Measurements from ENCODE around the gene POLR3B. TPM values are rescaled to one million over a fixed set of nuclear protein-coding genes. Genes with fewer than 3 reads are reported as not detected.

Gene POLR3B
- total RNA-seq, 1 donor from 2014 or later: 7.3 TPM

- Mint-ChIP-seq H3K36me3 (ENCODE audit: low read depth) (peaks cover 26% of the 10 kb centered on the region), H3K27ac (no peak overlapping the region), H3K9me3 (peaks cover 4% of the 10 kb centered on the region), H3K27me3 (peaks cover 4% of the 10 kb centered on the region), H3K4me1 (no peaks in the 10 kb centered on the region), H3K4me3 (no peak overlapping the region)
- DNase-seq: no peak
- ATAC-seq (ENCODE audit: low read depth): no peak
- ChIA-PET CTCF (interaction anchor here (1.2 to 4.1 kb wide), 5 partner anchors 454 to 1222 kb away, joined by 3 to 22 read pairs (median 6); no protein-coding TSS in a partner anchor), POLR2A (no interaction called here)
- intact Hi-C loops (cut with micrococcal nuclease): loop anchor here (1.0 kb wide), 4 partner anchors 160 to 1220 kb away; no protein-coding TSS in a partner anchor
- no peak for TF ChIP-seq CTCF (IDR thresholded peaks at IDR 0.05)
Observed at GRCh38 chr12:106386813-106387535, 29.4 kb downstream of the POLR3B start.

- TF ChIP-seq CTCF (IDR thresholded peaks at IDR 0.05): no peak
- ATAC-seq (ENCODE audit: low read depth) (no peak), DNase-seq (no peak)
- Mint-ChIP-seq H3K4me3 (no peak overlapping the region), H3K4me1 (no peaks in the 10 kb centered on the region), H3K27ac (no peak overlapping the region), H3K36me3 (ENCODE audit: low read depth) (peaks cover 22% of the 10 kb centered on the region), H3K9me3 (no peaks in the 10 kb centered on the region), H3K27me3 (peaks cover 4% of the 10 kb centered on the region)
- intact Hi-C loops (cut with micrococcal nuclease): no loop called here
- ChIA-PET POLR2A (no interaction called here), CTCF (interaction anchor here (2.0 to 4.1 kb wide), 3 partner anchors 453 to 534 kb away, joined by 5 to 22 read pairs (median 17); no protein-coding TSS in a partner anchor)
Observed at GRCh38 chr12:106387848-106388377, 30.4 kb downstream of the POLR3B start.

GRCh38 chr12:106389151-106389550 is 31.6 kb downstream of the POLR3B start:
- H3K27ac Mint-ChIP-seq: no peak overlapping the region
- ATAC-seq (ENCODE audit: low read depth): no peak
- H3K9me3 Mint-ChIP-seq: no peaks in the 10 kb centered on the region
- no peak for DNase-seq
- POLR2A ChIA-PET: no interaction called here
- no peak for TF ChIP-seq CTCF (IDR thresholded peaks at IDR 0.05)
- H3K27me3 Mint-ChIP-seq: peaks cover 4% of the 10 kb centered on the region
- peaks cover 24% of the 10 kb centered on the region for H3K36me3 Mint-ChIP-seq (ENCODE audit: low read depth)
- no peak overlapping the region for H3K4me3 Mint-ChIP-seq
- CTCF ChIA-PET: interaction anchor here (2.2 kb wide), 1 partner anchor 452 kb away, joined by 8 read pairs; no protein-coding TSS in a partner anchor
- intact Hi-C loops (cut with micrococcal nuclease): no loop called here
- no peaks in the 10 kb centered on the region for H3K4me1 Mint-ChIP-seq

- H3K27ac Mint-ChIP-seq: no peak overlapping the region
- peaks cover 52% of the 10 kb centered on the region for H3K36me3 Mint-ChIP-seq (ENCODE audit: low read depth)
- H3K4me3 Mint-ChIP-seq: no peak overlapping the region
- H3K4me1 Mint-ChIP-seq: no peaks in the 10 kb centered on the region
- H3K9me3 Mint-ChIP-seq: no peaks in the 10 kb centered on the region
- no peak for ATAC-seq (ENCODE audit: low read depth)
- CTCF ChIA-PET: no interaction called here
- POLR2A ChIA-PET: no interaction called here
- H3K27me3 Mint-ChIP-seq: peaks cover 1% of the 10 kb centered on the region
- intact Hi-C loops (cut with micrococcal nuclease): no loop called here
- no peak for DNase-seq
- TF ChIP-seq CTCF (IDR thresholded peaks at IDR 0.05): no peak
Observed at GRCh38 chr12:106392759-106393158, 35.2 kb downstream of the POLR3B start.

- DNase-seq (no peak), ATAC-seq (ENCODE audit: low read depth) (no peak)
- H3K27ac Mint-ChIP-seq: no peak overlapping the region
- no peaks in the 10 kb centered on the region for H3K4me1 Mint-ChIP-seq
- H3K9me3 Mint-ChIP-seq: no peaks in the 10 kb centered on the region
- no peaks in the 10 kb centered on the region for H3K27me3 Mint-ChIP-seq
- no peak overlapping the region for H3K4me3 Mint-ChIP-seq
- CTCF ChIA-PET: no interaction called here
- POLR2A ChIA-PET: no interaction called here
- no peak for TF ChIP-seq CTCF (IDR thresholded peaks at IDR 0.05)
- H3K36me3 Mint-ChIP-seq (ENCODE audit: low read depth): peaks cover 43% of the 10 kb centered on the region
- intact Hi-C loops (cut with micrococcal nuclease): no loop called here
Observed at GRCh38 chr12:106409878-106410277, 52.3 kb downstream of the POLR3B start.

Measured in activated B cell treated with CpG ODN at 0.5 μM for 24 hours (primary cell).